ENCODE measurements around the gene CEP63. TPM values are rescaled to one million over a fixed set of nuclear protein-coding genes. Genes with fewer than 3 reads are reported as not detected.
A peak's percentile ranks its signal among the peaks of the same experiment; 100 is the strongest.

Gene CEP63
- total and polyA plus RNA-seq, 2 of the 8 experiments (the other 6 are each of a cell fraction or from before 2014, with no cell fraction given): 5.3 to 18.2 TPM

GRCh38 chr3:134533493-134533892 lies 47.6 kb downstream of the CEP63 start:
- H2BK120ac ChIP-seq (replicated peaks; ENCODE audit: low read depth, low read length): no peak overlapping the region
- DNase-seq (ENCODE audit: low read depth in 1 of 2, low spot score in 2 of 2): no peak
- no peak overlapping the region for H3K4me3 ChIP-seq (ENCODE audit: extremely low read depth in 1 of 4, insufficient read depth in 2 of 4, low read depth in 3 of 4, low read length in 4 of 4)
- no peak overlapping the region for H3K56ac ChIP-seq (replicated peaks; ENCODE audit: insufficient read length, low read depth, low read length)
- WGBS, 2 experiments (ENCODE audit: extremely low coverage in 1 of 2, insufficient coverage in 1 of 2, insufficient read length in 1 of 2, insufficient replicate concordance in 2 of 2, low coverage in 1 of 2, low lambda C conversion rate in 2 of 2, missing lambda C conversion rate in 1 of 2): 53% methylated on average over 1 of the region's 1 CpG; no CpG with 5 or more reads in 1 of the 2 experiments
- no peak overlapping the region for H4K5ac ChIP-seq (ENCODE audit: insufficient read length, low read depth, low read length)
- no peaks in the 10 kb centered on the region for H3K4me1 ChIP-seq (replicated peaks in 1 of 4; ENCODE audit: control insufficient read depth in 3 of 4, insufficient read depth in 4 of 4, low read length in 3 of 4)
- FAIRE-seq: no peak
- H4K20me1 ChIP-seq (replicated peaks in 1 of 2; ENCODE audit: control insufficient read depth in 1 of 2, insufficient read depth in 2 of 2, low read length in 2 of 2): no peaks in the 10 kb centered on the region
- H3K27me3 ChIP-seq (replicated peaks in 1 of 4; ENCODE audit: control insufficient read depth in 3 of 4, extremely low read depth in 1 of 4, insufficient read depth in 3 of 4, low read length in 3 of 4): no peaks in the 10 kb centered on the region
- H2AFZ ChIP-seq (ENCODE audit: low read length): no peak overlapping the region
- no peak for TF ChIP-seq RBBP5 (IDR thresholded peaks at IDR 0.05; ENCODE audit: borderline replicate concordance, low read depth, low read length)
- TF ChIP-seq ATF2 (IDR thresholded peaks at IDR 0.05; ENCODE audit: low read length): no peak
- TF ChIP-seq RFX5 (IDR thresholded peaks at IDR 0.05; ENCODE audit: borderline replicate concordance, low read depth, low read length): no peak
- TF ChIP-seq SIRT6 (IDR thresholded peaks at IDR 0.05; ENCODE audit: low read length): no peak
- TF ChIP-seq, protein P1, sequence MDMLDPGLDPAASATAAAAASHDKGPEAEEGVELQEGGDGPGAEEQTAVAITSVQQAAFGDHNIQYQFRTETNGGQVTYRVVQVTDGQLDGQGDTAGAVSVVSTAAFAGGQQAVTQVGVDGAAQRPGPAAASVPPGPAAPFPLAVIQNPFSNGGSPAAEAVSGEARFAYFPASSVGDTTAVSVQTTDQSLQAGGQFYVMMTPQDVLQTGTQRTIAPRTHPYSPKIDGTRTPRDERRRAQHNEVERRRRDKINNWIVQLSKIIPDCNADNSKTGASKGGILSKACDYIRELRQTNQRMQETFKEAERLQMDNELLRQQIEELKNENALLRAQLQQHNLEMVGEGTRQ (IDR thresholded peaks at IDR 0.05; ENCODE audit: low read length): no peak
- no peak for TF ChIP-seq ASH2L (IDR thresholded peaks at IDR 0.05; ENCODE audit: low read length)
- TF ChIP-seq MAFK (IDR thresholded peaks at IDR 0.05; ENCODE audit: low read depth, low read length): peak; percentile 40; the same call in 1 of the 2 replicates
- TF ChIP-seq BRCA1 (IDR thresholded peaks at IDR 0.05; ENCODE audit: low read depth, low read length): no peak
- H3K4ac ChIP-seq (replicated peaks; ENCODE audit: insufficient read length, low read depth, low read length): no peak overlapping the region
- H4K8ac ChIP-seq (ENCODE audit: extremely low read depth, insufficient read depth, low read length): no peak overlapping the region
- H3K79me1 ChIP-seq (ENCODE audit: low read depth, low read length): no peaks in the 10 kb centered on the region
- no peak overlapping the region for H2AK5ac ChIP-seq (ENCODE audit: low read depth, low read length)
- H3K27ac ChIP-seq (ENCODE audit: low read depth, low read length): no peak overlapping the region
- no peak overlapping the region for H2BK20ac ChIP-seq (ENCODE audit: low read length)
- H3K23me2 ChIP-seq (ENCODE audit: low read depth, low read length): no peaks in the 10 kb centered on the region; the same call in 1 of the 2 replicates
- CTCF ChIA-PET (ENCODE audit: partially characterized antibody): interaction anchor here (0.6 to 1.4 kb wide), 2 partner anchors 27 to 1203 kb away, joined by 3 to 4 read pairs; no protein-coding TSS in a partner anchor
- H3K14ac ChIP-seq (ENCODE audit: insufficient read length): no peak overlapping the region
- POLR2A ChIA-PET (ENCODE audit: partially characterized antibody): no interaction called here
- H2BK5ac ChIP-seq (ENCODE audit: low read depth, low read length): no peak overlapping the region
- no peak overlapping the region for H3K18ac ChIP-seq (ENCODE audit: extremely low read depth, low read length)
- H2BK12ac ChIP-seq (ENCODE audit: low read depth, low read length): no peak overlapping the region
- H3K23ac ChIP-seq (ENCODE audit: insufficient read length): no peak overlapping the region
- H3K36me3 ChIP-seq (ENCODE audit: control insufficient read depth in 2 of 4, insufficient read depth in 4 of 4, low read length in 3 of 4): peaks cover 0 to 3% (median 1%) of the 10 kb centered on the region in 4 experiments; a peak in 1 of 8 replicates
- no peaks in the 10 kb centered on the region for H3K79me2 ChIP-seq (ENCODE audit: control insufficient read depth in 1 of 2, insufficient read depth in 2 of 2, low read length in 2 of 2)
- H3K9ac ChIP-seq (replicated peaks in 1 of 4; ENCODE audit: extremely low read depth in 1 of 4, low read depth in 3 of 4, low read length in 3 of 4): no peak overlapping the region
- no peak overlapping the region for H4K91ac ChIP-seq (replicated peaks; ENCODE audit: insufficient read length, low read length)
- H3K9me3 ChIP-seq (ENCODE audit: insufficient read depth in 2 of 2, low read depth in 1 of 2, low read length in 1 of 2): no peaks in the 10 kb centered on the region
- no peak overlapping the region for H3K4me2 ChIP-seq (ENCODE audit: insufficient read depth in 1 of 2, low read depth in 2 of 2, low read length in 2 of 2)
- H2BK15ac ChIP-seq (ENCODE audit: low read length): no peak overlapping the region

Data from H1 (cell line).